ENCODE results near the gene LRRC7.

LRRC7 gene

DNA sequence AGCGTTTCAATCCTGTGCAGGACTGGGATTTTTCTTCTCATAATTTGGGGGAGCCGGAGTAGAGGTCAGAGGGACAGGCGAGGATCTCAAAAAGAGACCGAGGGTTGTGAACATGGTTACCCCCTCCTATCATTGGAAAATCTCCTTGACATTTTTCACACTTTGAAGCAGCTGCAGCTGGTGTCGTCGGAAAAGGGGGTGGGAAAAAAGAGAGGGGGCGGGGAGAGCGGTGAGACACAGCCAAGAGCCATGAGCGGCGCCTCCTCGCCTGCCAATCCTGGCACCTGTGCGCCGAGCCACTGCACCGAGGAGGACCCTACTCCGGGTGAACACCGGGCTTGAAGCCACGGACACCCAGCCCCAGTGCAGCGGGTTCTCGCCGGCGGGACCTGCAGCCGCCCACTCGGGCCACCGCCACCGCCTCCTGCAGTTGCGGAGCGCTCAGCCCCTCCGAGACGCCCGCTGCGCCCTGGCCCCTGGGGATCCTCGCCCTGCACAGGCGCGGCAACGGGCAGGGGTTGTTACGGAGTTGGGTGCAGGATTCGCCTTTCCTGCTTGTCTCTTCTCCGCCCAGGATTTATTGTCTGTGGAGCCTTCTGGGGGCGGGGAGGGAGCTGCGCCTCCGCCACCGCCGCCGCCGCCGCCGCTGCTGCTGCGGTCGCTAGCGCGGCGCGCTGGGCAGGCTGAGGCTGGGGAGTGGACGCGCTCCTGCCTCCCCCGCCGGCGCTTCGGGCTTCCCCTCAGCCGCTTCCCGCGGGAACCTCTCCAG lies at the start of gene LRRC7:
LRRC7 (plus strand) TSS at position 271 of the 769 bp plus-strand sequence. CDS start 718 bp downstream, outside the sequence.
- no peak within 1 kb of the TSS for H3K4me2 ChIP-seq (ENCODE audit: low read depth, low read length, poor library complexity, severe bottlenecking)
- no peaks in the 10 kb centered on the region for H4K20me1 ChIP-seq (ENCODE audit: insufficient read depth, low read length, poor library complexity, severe bottlenecking)
- no peaks in the 10 kb centered on the region for H3K4me1 ChIP-seq (ENCODE audit: insufficient read depth, low read length, poor library complexity, severe bottlenecking)
- no peaks in the 10 kb centered on the region for H3F3A ChIP-seq (ENCODE audit: low read depth)
- no peak for TF ChIP-seq EZH2phosphoT487 (IDR thresholded peaks at IDR 0.05; ENCODE audit: borderline replicate concordance)
- TF ChIP-seq, protein P1, sequence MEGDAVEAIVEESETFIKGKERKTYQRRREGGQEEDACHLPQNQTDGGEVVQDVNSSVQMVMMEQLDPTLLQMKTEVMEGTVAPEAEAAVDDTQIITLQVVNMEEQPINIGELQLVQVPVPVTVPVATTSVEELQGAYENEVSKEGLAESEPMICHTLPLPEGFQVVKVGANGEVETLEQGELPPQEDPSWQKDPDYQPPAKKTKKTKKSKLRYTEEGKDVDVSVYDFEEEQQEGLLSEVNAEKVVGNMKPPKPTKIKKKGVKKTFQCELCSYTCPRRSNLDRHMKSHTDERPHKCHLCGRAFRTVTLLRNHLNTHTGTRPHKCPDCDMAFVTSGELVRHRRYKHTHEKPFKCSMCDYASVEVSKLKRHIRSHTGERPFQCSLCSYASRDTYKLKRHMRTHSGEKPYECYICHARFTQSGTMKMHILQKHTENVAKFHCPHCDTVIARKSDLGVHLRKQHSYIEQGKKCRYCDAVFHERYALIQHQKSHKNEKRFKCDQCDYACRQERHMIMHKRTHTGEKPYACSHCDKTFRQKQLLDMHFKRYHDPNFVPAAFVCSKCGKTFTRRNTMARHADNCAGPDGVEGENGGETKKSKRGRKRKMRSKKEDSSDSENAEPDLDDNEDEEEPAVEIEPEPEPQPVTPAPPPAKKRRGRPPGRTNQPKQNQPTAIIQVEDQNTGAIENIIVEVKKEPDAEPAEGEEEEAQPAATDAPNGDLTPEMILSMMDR (conservative IDR thresholded peaks at IDR 0.05; ENCODE audit: low read length), result no peak
- H3K27me3 ChIP-seq (ENCODE audit: insufficient read depth, low read length, poor library complexity, severe bottlenecking), result no peaks in the 10 kb centered on the region
- no peaks in the 10 kb centered on the region for H3K9me2 ChIP-seq (replicated peaks; ENCODE audit: low read depth, low read length)
- no peak within 1 kb of the TSS for H3K9ac ChIP-seq (ENCODE audit: low read depth, low read length, poor library complexity, severe bottlenecking)
- H3K4me3 ChIP-seq (ENCODE audit: low read length, poor library complexity, severe bottlenecking), result no peak within 1 kb of the TSS
- no peaks in the 10 kb centered on the region for H3K9me3 ChIP-seq (ENCODE audit: insufficient read depth, low read depth, low read length)
- no peaks in the 10 kb centered on the region for H3K79me2 ChIP-seq (ENCODE audit: insufficient read depth, low read length)
- no peaks in the 10 kb centered on the region for H3K36me3 ChIP-seq (ENCODE audit: insufficient read depth, low read length)
- no peak within 1 kb of the TSS for H2AFZ ChIP-seq (ENCODE audit: low read length)

DNA sequence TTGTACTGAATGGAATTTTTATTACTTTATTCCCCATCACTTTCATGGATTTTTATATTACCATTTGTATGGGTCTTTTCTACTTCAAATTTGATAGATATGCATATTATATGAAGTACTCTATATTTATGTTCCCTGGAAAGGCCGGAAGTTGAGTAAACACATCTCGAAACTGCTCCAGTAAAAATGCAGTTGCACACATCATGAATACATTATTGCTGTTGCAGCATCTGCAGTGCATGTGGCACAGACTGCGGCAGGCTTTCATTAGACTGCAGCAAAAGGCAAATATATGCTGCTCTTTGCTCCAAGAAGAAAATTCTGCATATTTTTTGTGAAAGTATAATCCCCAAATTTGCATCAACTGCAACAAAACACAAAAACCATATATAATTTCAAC lies 48.7 kb upstream of the LRRC7 start:
- H3K36me3 ChIP-seq (ENCODE audit: insufficient read depth, low read length), result no peaks in the 10 kb centered on the region
- H3F3A ChIP-seq (ENCODE audit: low read depth), result no peaks in the 10 kb centered on the region
- no peak overlapping the region for H2AFZ ChIP-seq (ENCODE audit: low read length)
- H3K4me3 ChIP-seq (ENCODE audit: low read length, poor library complexity, severe bottlenecking), result no peak overlapping the region
- no peaks in the 10 kb centered on the region for H3K4me1 ChIP-seq (ENCODE audit: insufficient read depth, low read length, poor library complexity, severe bottlenecking)
- no peak overlapping the region for H3K4me2 ChIP-seq (ENCODE audit: low read depth, low read length, poor library complexity, severe bottlenecking)
- TF ChIP-seq, protein P1 (conservative IDR thresholded peaks at IDR 0.05; ENCODE audit: low read length), result no peak
- no peak for TF ChIP-seq EZH2phosphoT487 (IDR thresholded peaks at IDR 0.05; ENCODE audit: borderline replicate concordance)
- no peaks in the 10 kb centered on the region for H3K9me2 ChIP-seq (replicated peaks; ENCODE audit: low read depth, low read length)
- no peaks in the 10 kb centered on the region for H3K79me2 ChIP-seq (ENCODE audit: insufficient read depth, low read length)
- H4K20me1 ChIP-seq (ENCODE audit: insufficient read depth, low read length, poor library complexity, severe bottlenecking), result no peaks in the 10 kb centered on the region
- no peak overlapping the region for H3K9ac ChIP-seq (ENCODE audit: low read depth, low read length, poor library complexity, severe bottlenecking)
- no peaks in the 10 kb centered on the region for H3K9me3 ChIP-seq (ENCODE audit: insufficient read depth, low read depth, low read length)
- H3K27me3 ChIP-seq (ENCODE audit: insufficient read depth, low read length, poor library complexity, severe bottlenecking), result no peaks in the 10 kb centered on the region

DNA sequence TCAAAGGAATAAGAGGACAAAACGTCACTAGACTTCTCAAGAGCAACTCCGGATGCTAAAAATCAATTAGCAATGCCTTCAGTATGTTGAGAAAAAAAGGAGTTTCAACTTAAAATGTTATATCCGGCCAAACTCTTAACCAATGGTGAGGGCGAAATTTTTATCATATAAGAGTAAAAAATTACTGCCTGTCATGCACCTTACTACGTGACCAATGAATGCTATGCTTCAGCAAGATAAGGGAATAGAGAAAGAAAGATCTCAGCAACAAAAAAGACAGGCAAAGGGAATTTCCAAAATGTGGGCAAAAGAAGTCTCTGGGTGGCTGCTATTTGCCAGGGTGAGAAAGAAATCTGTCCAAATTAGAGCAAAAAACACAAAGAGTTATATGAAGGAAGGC lies 47.4 kb upstream of the LRRC7 start:
- Histone ChIP-seq H3F3A (ENCODE audit: low read depth) (no peaks in the 10 kb centered on the region), H3K4me2 (ENCODE audit: low read depth, low read length, poor library complexity, severe bottlenecking) (no peak overlapping the region), H2AFZ (ENCODE audit: low read length) (no peak overlapping the region), H4K20me1 (ENCODE audit: insufficient read depth, low read length, poor library complexity, severe bottlenecking) (no peaks in the 10 kb centered on the region), H3K9ac (ENCODE audit: low read depth, low read length, poor library complexity, severe bottlenecking) (no peak overlapping the region), H3K9me3 (ENCODE audit: insufficient read depth, low read depth, low read length) (no peaks in the 10 kb centered on the region), H3K9me2 (replicated peaks; ENCODE audit: low read depth, low read length) (no peaks in the 10 kb centered on the region), H3K36me3 (ENCODE audit: insufficient read depth, low read length) (no peaks in the 10 kb centered on the region), H3K4me3 (ENCODE audit: low read length, poor library complexity, severe bottlenecking) (no peak overlapping the region), H3K4me1 (ENCODE audit: insufficient read depth, low read length, poor library complexity, severe bottlenecking) (no peaks in the 10 kb centered on the region), H3K79me2 (ENCODE audit: insufficient read depth, low read length) (no peaks in the 10 kb centered on the region), H3K27me3 (ENCODE audit: insufficient read depth, low read length, poor library complexity, severe bottlenecking) (no peaks in the 10 kb centered on the region)
- TF ChIP-seq, protein P1 (conservative IDR thresholded peaks at IDR 0.05; ENCODE audit: low read length), result no peak
- TF ChIP-seq EZH2phosphoT487 (IDR thresholded peaks at IDR 0.05; ENCODE audit: borderline replicate concordance), result no peak
